ENCODE data around the gene KCNJ6. TPM values are rescaled to one million over a fixed set of nuclear protein-coding genes. Genes with fewer than 3 reads are reported as not detected.

KCNJ6 gene
- total RNA-seq, 1 experiment from 2014 or later: 1.2 TPM

DNA sequence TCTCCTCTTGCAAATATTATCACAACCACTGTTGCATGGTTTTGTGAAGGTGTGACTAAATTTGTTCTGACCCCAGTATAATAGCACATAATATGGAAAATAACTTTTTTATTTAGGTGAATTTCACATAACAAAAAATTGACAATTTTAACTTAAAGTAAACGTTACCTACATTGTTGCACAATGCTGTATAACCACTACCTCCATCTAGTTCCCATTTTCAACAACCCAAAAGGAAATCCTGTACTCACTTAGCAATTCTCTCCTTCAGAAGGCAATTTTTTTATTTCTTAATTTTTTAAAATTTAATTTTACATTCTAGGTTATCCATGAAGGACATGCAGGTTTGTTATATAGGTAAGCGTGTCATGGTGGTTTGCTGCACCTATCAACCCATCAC, 95.2 kb downstream of the KCNJ6 start:
- Mint-ChIP-seq H3K4me3 (no peak overlapping the region), H3K36me3 (ENCODE audit: insufficient read depth in 1 of 3, low read depth in 3 of 3) (peaks cover 0 to 16% (median 0%) of the 10 kb centered on the region in 3 experiments; a peak in 2 of 7 replicates), H3K9me3 (peaks cover 0 to 2% of the 10 kb centered on the region in 2 experiments; a peak in 2 of 5 replicates), H3K27ac (no peak overlapping the region), H3K4me1 (peaks cover 61 to 72% of the 10 kb centered on the region in 2 experiments), H3K27me3 (ENCODE audit: low read depth) (no peaks in the 10 kb centered on the region)
- Histone ChIP-seq H3K23me2 (ENCODE audit: insufficient read length, low read depth, low read length, poor library complexity, severe bottlenecking) (no peaks in the 10 kb centered on the region), H2BK120ac (ENCODE audit: low read depth, low read length, poor library complexity, severe bottlenecking) (no peak overlapping the region), H3K79me1 (ENCODE audit: insufficient read depth, low read depth, low read length, poor library complexity, severe bottlenecking) (no peaks in the 10 kb centered on the region), H3T11ph (ENCODE audit: low read length) (no peak overlapping the region), H2BK12ac (ENCODE audit: insufficient read length, low read depth, low read length) (no peak overlapping the region), H3K4me2 (ENCODE audit: insufficient read depth, insufficient read length, low read length) (no peak overlapping the region), H4K20me1 (ENCODE audit: control insufficient read depth, insufficient read depth, insufficient read length) (no peaks in the 10 kb centered on the region), H3K27ac (ENCODE audit: insufficient read length, low read depth, low read length) (no peak overlapping the region), H3K9ac (ENCODE audit: extremely low read depth, insufficient read length, low read length) (no peak overlapping the region), H4K91ac (ENCODE audit: insufficient read length, low read depth, low read length) (no peak overlapping the region), H2AFZ (ENCODE audit: low read length) (no peak overlapping the region), H3K79me2 (ENCODE audit: insufficient read depth, low read length) (no peaks in the 10 kb centered on the region), H2BK5ac (ENCODE audit: insufficient read length, low read length) (no peak overlapping the region), H3K27me3 (ENCODE audit: insufficient read depth, low read length) (no peaks in the 10 kb centered on the region), H3K9me3 (ENCODE audit: control insufficient read depth, low read depth, low read length) (no peaks in the 10 kb centered on the region), H2AK5ac (ENCODE audit: insufficient read length, low read length) (no peak overlapping the region), H4K5ac (ENCODE audit: insufficient read length, low read depth, low read length) (no peak overlapping the region), H2BK20ac (ENCODE audit: low read depth, low read length, poor library complexity, severe bottlenecking) (no peak overlapping the region), H3K4me1 (ENCODE audit: insufficient read depth, low read length) (no peaks in the 10 kb centered on the region; the same call in 1 of the 2 replicates), H2BK15ac (ENCODE audit: low read depth, low read length) (no peak overlapping the region), H3K4ac (ENCODE audit: low read depth, low read length) (no peak overlapping the region), H4K8ac (replicated peaks; ENCODE audit: insufficient read length, low read depth, low read length) (no peak overlapping the region), H3K18ac (ENCODE audit: insufficient read length, low read depth, low read length) (no peak overlapping the region), H3K56ac (ENCODE audit: insufficient read length, low read depth, low read length) (no peak overlapping the region), H3K23ac (ENCODE audit: insufficient read length, low read depth, low read length) (no peak overlapping the region), H3K14ac (ENCODE audit: insufficient read depth, low read length) (no peak overlapping the region)
- TF ChIP-seq, protein P1, sequence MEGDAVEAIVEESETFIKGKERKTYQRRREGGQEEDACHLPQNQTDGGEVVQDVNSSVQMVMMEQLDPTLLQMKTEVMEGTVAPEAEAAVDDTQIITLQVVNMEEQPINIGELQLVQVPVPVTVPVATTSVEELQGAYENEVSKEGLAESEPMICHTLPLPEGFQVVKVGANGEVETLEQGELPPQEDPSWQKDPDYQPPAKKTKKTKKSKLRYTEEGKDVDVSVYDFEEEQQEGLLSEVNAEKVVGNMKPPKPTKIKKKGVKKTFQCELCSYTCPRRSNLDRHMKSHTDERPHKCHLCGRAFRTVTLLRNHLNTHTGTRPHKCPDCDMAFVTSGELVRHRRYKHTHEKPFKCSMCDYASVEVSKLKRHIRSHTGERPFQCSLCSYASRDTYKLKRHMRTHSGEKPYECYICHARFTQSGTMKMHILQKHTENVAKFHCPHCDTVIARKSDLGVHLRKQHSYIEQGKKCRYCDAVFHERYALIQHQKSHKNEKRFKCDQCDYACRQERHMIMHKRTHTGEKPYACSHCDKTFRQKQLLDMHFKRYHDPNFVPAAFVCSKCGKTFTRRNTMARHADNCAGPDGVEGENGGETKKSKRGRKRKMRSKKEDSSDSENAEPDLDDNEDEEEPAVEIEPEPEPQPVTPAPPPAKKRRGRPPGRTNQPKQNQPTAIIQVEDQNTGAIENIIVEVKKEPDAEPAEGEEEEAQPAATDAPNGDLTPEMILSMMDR (conservative IDR thresholded peaks at IDR 0.05): no peak
- DNase-seq: no peak
- no CpG with 5 or more reads among the region's 2 CpGs for WGBS (ENCODE audit: extremely low coverage, insufficient read length, low lambda C conversion rate)

All from H9 (cell line).